Prostate gland (tissue), 2 donors: ENCODE measurements around the gene ELP6. TPM values are rescaled to one million over a fixed set of nuclear protein-coding genes. Genes with fewer than 3 reads are reported as not detected.
A peak's percentile ranks its signal among the peaks of the same experiment; 100 is the strongest.

Experiments
- DNase-seq: peaks from one replicate; pipeline ENCODE4 v3.0.0-alpha.2; 2019; ENCODE audit warnings: low spot score
- H3K27ac ChIP-seq, 2 donors: fragments of 200-600 bp; sonication (generic); 2 replicates each; pipeline ENCODE4 v1.5.1; 2017 to 2019
- H3K27me3 ChIP-seq: fragments of 200-600 bp; sonication (generic); replicated peaks from 2 replicates; pipeline ENCODE4 v1.5.1; 2019; ENCODE audit not compliant: insufficient read depth
- H3K36me3 ChIP-seq, 2 donors: fragments of 200-600 bp; sonication (generic); 1 replicate in 1 of 2; 2 replicates in 1 of 2; pipeline versions ENCODE4 v1.5.1 to v1.8.1; 2017 to 2019
- H3K4me1 ChIP-seq: fragments of 200-600 bp; sonication (generic); replicated peaks from 2 replicates; pipeline ENCODE4 v1.5.1; 2019
- H3K4me3 ChIP-seq, 2 donors: fragments of 200-600 bp; sonication (generic); 2 replicates each; pipeline ENCODE4 v1.5.1; 2017 to 2019
- H3K9me3 ChIP-seq: fragments of 200-600 bp; sonication (generic); 2 replicates; pipeline ENCODE4 v1.5.1; 2017
- CTCF ChIP-seq, 4 experiments: fragments of 200-600 bp in 2 of 4; fragments of 450-650 bp in 2 of 4; sonication (generic) in 2 of 4; IDR thresholded peaks; 1 replicate in 3 of 4; 2 replicates in 1 of 4; pipeline ENCODE4 v1.5.1; 2016 to 2019; ENCODE audit warnings: antibody characterized with exemption in 4 of 4, mild to moderate bottlenecking in 2 of 4, moderate library complexity in 2 of 4
- POLR2A ChIP-seq: fragments of 450-650 bp; IDR thresholded peaks from one replicate; pipeline ENCODE4 v1.6.1; 2016; ENCODE audit warnings: antibody characterized with exemption, mild to moderate bottlenecking
- POLR2AphosphoS5 ChIP-seq: sonication (generic); formaldehyde crosslinking; IDR thresholded peaks from one replicate; pipeline ENCODE4 v1.6.1; 2017; ENCODE audit warnings: antibody characterized with exemption
- WGBS: methylation state at CpG from one replicate; pipeline ENCODE4 v1.1.5; 2018; 5-methylcytosine and 5-hydroxymethylcytosine counted together
- intact Hi-C: fragments of 100-400 bp; cut with DNase I; formaldehyde crosslinking; loops from one replicate; pipeline ENCODE4 v1.14.2; 2022
- small RNA-seq, 2 donors: library from RNA; depleted of rRNA; stranded (forward); fragments of <200 nt; gene quantifications; one replicate each; pipeline ENCODE3, GENCODE V24; 2016
- total RNA-seq, 2 donors: library from RNA; depleted of rRNA; stranded (reverse); fragments of >200 nt; gene quantifications; one replicate each; pipeline ENCODE4 v1.1.0, GENCODE V29; 2016

Gene ELP6
- total RNA-seq, 2 donors from 2014 or later = 34.7 to 45.8 TPM

GRCh38 chr3:47456984-47457383, 56.5 kb downstream of the ELP6 start:
- H3K27ac ChIP-seq = no peak overlapping the region
- no peaks in the 10 kb centered on the region for H3K9me3 ChIP-seq
- no peak overlapping the region for H3K4me3 ChIP-seq
- H3K4me1 ChIP-seq = no peaks in the 10 kb centered on the region
- intact Hi-C loops = no loop called here
- H3K27me3 ChIP-seq = no peaks in the 10 kb centered on the region
- no peak for DNase-seq
- TF ChIP-seq CTCF (IDR thresholded peaks at IDR 0.05) = no peak
- no peak for TF ChIP-seq POLR2A
- no peak for TF ChIP-seq POLR2AphosphoS5
- H3K36me3 ChIP-seq = no peaks in the 10 kb centered on the region

GRCh38 chr3:47455806-47456452, 57.6 kb downstream of the ELP6 start:
- no peaks in the 10 kb centered on the region for H3K36me3 ChIP-seq
- H3K4me1 ChIP-seq = no peaks in the 10 kb centered on the region
- peak overlapping the region in 1 of 2 donors; percentile 27 for H3K27ac ChIP-seq
- no peaks in the 10 kb centered on the region for H3K9me3 ChIP-seq
- TF ChIP-seq POLR2AphosphoS5 (no peak), CTCF (IDR thresholded peaks at IDR 0.05) (no peak), POLR2A (no peak)
- intact Hi-C loops = no loop called here
- no peaks in the 10 kb centered on the region for H3K27me3 ChIP-seq
- no peak for DNase-seq
- no peak overlapping the region for H3K4me3 ChIP-seq
- WGBS = 74% methylated on average over 3 of the region's 3 CpGs

GRCh38 chr3:47452453-47453215, 60.9 kb downstream of the ELP6 start:
- WGBS = 92% methylated on average over 4 of the region's 4 CpGs
- no peak overlapping the region for H3K27ac ChIP-seq
- H3K9me3 ChIP-seq = no peaks in the 10 kb centered on the region
- no peaks in the 10 kb centered on the region for H3K27me3 ChIP-seq
- no peak for TF ChIP-seq POLR2AphosphoS5
- no peak for TF ChIP-seq CTCF (IDR thresholded peaks at IDR 0.05)
- TF ChIP-seq POLR2A = no peak
- intact Hi-C loops = no loop called here
- H3K4me1 ChIP-seq = no peaks in the 10 kb centered on the region
- no peak overlapping the region for H3K4me3 ChIP-seq
- no peak for DNase-seq
- no peaks in the 10 kb centered on the region for H3K36me3 ChIP-seq

Small RNA genes within 50 kb of the gene (small RNA-seq; reads per million reads assigned to genes)
- gene AC099778.2 = 0 reads per million in 2 donors
- 0 reads per million in 2 donors for gene RN7SL870P

Other genes with a start within 250 kb of the ELP6 start
- gene KIF9, start 230.9 kb downstream of the ELP6 start, total RNA-seq = 10 to 100 TPM; 14.3 to 17.5 TPM
- gene KLHL18, start 230.8 kb downstream of the ELP6 start, total RNA-seq = 10 to 100 TPM; 10.8 to 18.6 TPM
- 10 to 100 TPM; 31.7 to 47.4 TPM for gene PTPN23, start 132.7 kb downstream of the ELP6 start, total RNA-seq
- 100 to 1,000 TPM in 1 of 2 donors, 10 to 100 TPM in 1; 71.5 to 230 TPM for gene SCAP, start 37.8 kb downstream of the ELP6 start, total RNA-seq
- gene CSPG5, start 65.2 kb upstream of the ELP6 start, total RNA-seq = 1 to 10 TPM in 1 of 2 donors, under 1 TPM in 1; 0.14 to 1.2 TPM